Kidney glomerular epithelial cell (primary cell): ENCODE results near the gene RND3.

ENCODE experiments used
- DNase-seq: peaks from one replicate; lab custom pipeline; 2025; lab: John Stamatoyannopoulos, UW

The RND3 gene

GRCh38 chr2:150487537-150488429, at the start of gene RND3:
RND3 (minus strand) TSS chr2:150487667; CDS start chr2:150487417, 250 bp downstream.
- DNase-seq, result peak; percentile 99

- DNase-seq, result no peak
These were observed 47.7 kb upstream of the RND3 start for GRCh38 chr2:150535176-150535575.

- peak; percentile 30 for DNase-seq
These were observed 45.4 kb upstream of the RND3 start for GRCh38 chr2:150532879-150533278.

GRCh38 chr2:150532020-150532419, 44.6 kb upstream of the RND3 start:
- DNase-seq, result no peak

GRCh38 chr2:150531591-150531990, 44.1 kb upstream of the RND3 start:
- DNase-seq, result no peak

- no peak for DNase-seq
These were observed 42.7 kb upstream of the RND3 start for GRCh38 chr2:150530168-150530567.

- peak; percentile 71 for DNase-seq
These were observed 41.7 kb upstream of the RND3 start for GRCh38 chr2:150528861-150529801.

- DNase-seq, result peak; percentile 98
These were observed 39.4 kb upstream of the RND3 start for GRCh38 chr2:150526827-150527226.

- DNase-seq, result peak; percentile 62
These were observed 38.5 kb upstream of the RND3 start for GRCh38 chr2:150526006-150526405.

- peak; percentile 44 for DNase-seq
These were observed 34.8 kb upstream of the RND3 start for GRCh38 chr2:150522269-150522668.

GRCh38 chr2:150520887-150521664, 33.6 kb upstream of the RND3 start:
- peak; percentile 71 for DNase-seq

- DNase-seq, result no peak
These were observed 32.6 kb upstream of the RND3 start for GRCh38 chr2:150520033-150520432.

- no peak for DNase-seq
These were observed 30.6 kb upstream of the RND3 start for GRCh38 chr2:150517951-150518680.

GRCh38 chr2:150513647-150514046, 26.2 kb upstream of the RND3 start:
- no peak for DNase-seq

GRCh38 chr2:150508497-150509137, 21.1 kb upstream of the RND3 start:
- no peak for DNase-seq

GRCh38 chr2:150507071-150507470, 19.6 kb upstream of the RND3 start:
- no peak for DNase-seq

- DNase-seq, result no peak
These were observed 17.7 kb upstream of the RND3 start for GRCh38 chr2:150505178-150505577.

GRCh38 chr2:150495993-150496627, 8.6 kb upstream of the RND3 start:
- DNase-seq, result peak; percentile 26

GRCh38 chr2:150495001-150495400, 7.5 kb upstream of the RND3 start:
- DNase-seq, result no peak
